Stomach (tissue), 4 donors: ENCODE measurements around the gene NPIPA2.
"Not testable (repeated sequence)": the region's sequence is repeated elsewhere in the genome, so short reads cannot be mapped to it uniquely, and the experiment has no call there.

Experiments
- POLR2A ChIP-seq, 4 donors: fragments of 450-650 bp; IDR thresholded peaks; one replicate each; pipeline ENCODE4 v1.6.1; 2016; ENCODE audit warnings: antibody characterized with exemption in 4 of 4, control low read depth in 2 of 4, mild to moderate bottlenecking in 1 of 4, moderate library complexity in 1 of 4
- TF ChIP-seq, protein P1 (sequence below), 7 experiments: fragments of 450-650 bp in 4 of 7; fragments of 200-600 bp in 3 of 7; sonication (generic) in 3 of 7; IDR thresholded peaks; one replicate each; pipeline ENCODE4 v1.5.1; 2016 to 2019; ENCODE audit warnings: antibody characterized with exemption in 7 of 7, control low read depth in 2 of 7, mild to moderate bottlenecking in 1 of 7

DNA sequence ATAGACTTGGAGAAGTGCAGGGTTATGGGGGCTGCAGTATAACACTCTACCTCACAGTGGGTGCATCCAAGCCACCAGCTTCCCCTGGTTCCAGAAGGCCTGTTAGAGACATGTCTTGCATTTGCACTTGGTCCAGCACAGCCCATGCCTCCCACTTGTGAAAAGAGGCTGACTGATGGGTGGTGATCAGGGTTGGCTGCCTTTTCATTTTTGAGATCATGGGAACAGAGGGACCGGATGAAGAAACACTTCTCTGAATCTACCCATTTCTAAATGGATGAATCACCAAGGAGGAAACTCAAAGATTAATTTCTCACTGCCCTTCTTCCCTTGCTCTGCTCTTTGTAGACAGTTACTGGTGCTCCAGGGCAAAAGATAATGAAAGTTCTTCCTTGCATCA lies 43.8 kb downstream of the NPIPA2 start:
- TF ChIP-seq, protein P1, sequence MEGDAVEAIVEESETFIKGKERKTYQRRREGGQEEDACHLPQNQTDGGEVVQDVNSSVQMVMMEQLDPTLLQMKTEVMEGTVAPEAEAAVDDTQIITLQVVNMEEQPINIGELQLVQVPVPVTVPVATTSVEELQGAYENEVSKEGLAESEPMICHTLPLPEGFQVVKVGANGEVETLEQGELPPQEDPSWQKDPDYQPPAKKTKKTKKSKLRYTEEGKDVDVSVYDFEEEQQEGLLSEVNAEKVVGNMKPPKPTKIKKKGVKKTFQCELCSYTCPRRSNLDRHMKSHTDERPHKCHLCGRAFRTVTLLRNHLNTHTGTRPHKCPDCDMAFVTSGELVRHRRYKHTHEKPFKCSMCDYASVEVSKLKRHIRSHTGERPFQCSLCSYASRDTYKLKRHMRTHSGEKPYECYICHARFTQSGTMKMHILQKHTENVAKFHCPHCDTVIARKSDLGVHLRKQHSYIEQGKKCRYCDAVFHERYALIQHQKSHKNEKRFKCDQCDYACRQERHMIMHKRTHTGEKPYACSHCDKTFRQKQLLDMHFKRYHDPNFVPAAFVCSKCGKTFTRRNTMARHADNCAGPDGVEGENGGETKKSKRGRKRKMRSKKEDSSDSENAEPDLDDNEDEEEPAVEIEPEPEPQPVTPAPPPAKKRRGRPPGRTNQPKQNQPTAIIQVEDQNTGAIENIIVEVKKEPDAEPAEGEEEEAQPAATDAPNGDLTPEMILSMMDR (IDR thresholded peaks at IDR 0.05) = not testable (repeated sequence)
- TF ChIP-seq POLR2A (IDR thresholded peaks at IDR 0.05) = not testable (repeated sequence)
